ENCODE data around the gene VPS4A. TPM values are rescaled to one million over a fixed set of nuclear protein-coding genes. Genes with fewer than 3 reads are reported as not detected.

VPS4A gene
- total and polyA plus RNA-seq, 2 donors: 15.1 to 28.4 TPM

DNA sequence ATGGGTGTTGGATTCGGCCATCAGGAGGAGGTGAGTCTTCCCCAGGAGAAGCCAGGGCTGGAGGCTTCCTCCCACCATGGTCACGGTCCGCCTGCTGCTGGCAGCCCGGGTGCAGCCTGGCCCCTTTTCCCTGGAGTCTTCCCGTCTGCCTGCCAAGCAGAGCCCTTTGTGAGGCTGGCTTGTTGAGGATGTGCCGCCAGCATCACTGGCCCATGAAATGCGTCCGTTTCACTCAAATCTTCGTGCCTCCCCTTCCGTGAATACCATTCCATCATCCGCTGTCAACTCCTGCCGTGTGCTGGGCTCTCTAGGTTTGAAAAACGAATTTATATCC, 9.6 kb downstream of the VPS4A start:
- Histone ChIP-seq H3K36me3 (ENCODE audit: control insufficient read depth in 2 of 2, insufficient read depth in 2 of 2, low read length in 1 of 2) (peaks cover 90 to 94% of the 10 kb centered on the region in 2 donors), H3K27me3 (ENCODE audit: control insufficient read depth in 2 of 2, insufficient read depth in 1 of 2, low read length in 1 of 2) (no peaks in the 10 kb centered on the region), H3K9me3 (ENCODE audit: control insufficient read depth in 2 of 2, insufficient read depth in 1 of 2, low read length in 1 of 2) (no peaks in the 10 kb centered on the region), H3K27ac (ENCODE audit: low read depth in 1 of 2, low read length in 1 of 2) (no peak overlapping the region), H3K4me3 (ENCODE audit: low read length in 2 of 2) (no peak overlapping the region), H3K4me1 (ENCODE audit: control insufficient read depth in 2 of 2, insufficient read depth in 2 of 2, low read length in 2 of 2) (peaks cover 0 to 7% of the 10 kb centered on the region in 2 donors)
- DNase-seq (ENCODE audit: low read depth in 6 of 9, low spot score in 9 of 9): no peak
- 97% methylated on average over 13 of the region's 13 CpGs for WGBS

DNA sequence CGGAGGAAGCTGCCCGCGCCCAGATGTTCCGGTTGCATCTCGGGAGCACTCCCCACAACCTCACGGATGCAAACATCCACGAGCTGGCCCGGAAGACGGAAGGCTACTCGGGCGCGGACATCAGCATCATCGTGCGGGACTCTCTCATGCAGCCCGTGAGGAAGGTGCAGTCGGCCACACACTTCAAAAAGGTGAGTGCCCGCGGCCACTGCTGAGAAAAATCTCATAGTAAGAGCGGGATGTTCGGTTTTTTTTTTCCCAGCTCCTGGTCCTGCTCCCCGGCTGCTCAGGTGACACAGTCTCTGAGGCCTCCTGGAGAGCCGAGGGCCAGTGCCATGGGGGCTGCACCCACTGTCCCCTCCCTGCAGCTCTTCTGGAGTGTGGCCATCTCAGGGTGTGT, 9.9 kb downstream of the VPS4A start:
- Histone ChIP-seq H3K4me1 (ENCODE audit: control insufficient read depth in 2 of 2, insufficient read depth in 2 of 2, low read length in 2 of 2) (peaks cover 0 to 7% of the 10 kb centered on the region in 2 donors), H3K36me3 (ENCODE audit: control insufficient read depth in 2 of 2, insufficient read depth in 2 of 2, low read length in 1 of 2) (peaks cover 90 to 94% of the 10 kb centered on the region in 2 donors), H3K4me3 (ENCODE audit: low read length in 2 of 2) (no peak overlapping the region), H3K27me3 (ENCODE audit: control insufficient read depth in 2 of 2, insufficient read depth in 1 of 2, low read length in 1 of 2) (no peaks in the 10 kb centered on the region), H3K9me3 (ENCODE audit: control insufficient read depth in 2 of 2, insufficient read depth in 1 of 2, low read length in 1 of 2) (no peaks in the 10 kb centered on the region), H3K27ac (ENCODE audit: low read depth in 1 of 2, low read length in 1 of 2) (no peak overlapping the region)
- WGBS: 98% methylated on average over 22 of the region's 22 CpGs
- no peak for DNase-seq (ENCODE audit: low read depth in 6 of 9, low spot score in 9 of 9)

DNA sequence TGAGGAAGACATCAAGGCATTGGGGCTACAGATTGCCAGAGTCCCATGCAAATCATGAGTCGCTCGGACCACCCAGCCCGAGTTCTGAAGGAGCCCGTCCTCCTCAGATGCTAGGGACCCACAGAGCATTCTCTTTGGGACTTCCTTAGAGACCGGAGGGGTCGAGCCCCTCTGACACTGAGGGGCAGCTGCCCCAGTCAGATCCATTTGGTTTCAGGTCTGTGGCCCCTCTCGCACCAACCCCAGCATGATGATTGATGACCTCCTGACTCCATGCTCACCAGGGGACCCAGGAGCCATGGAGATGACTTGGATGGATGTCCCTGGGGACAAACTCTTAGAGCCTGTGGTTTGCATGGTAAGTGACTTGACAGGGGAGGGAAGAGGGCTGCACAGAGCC, 11.2 kb downstream of the VPS4A start:
- Histone ChIP-seq H3K4me3 (ENCODE audit: low read length in 2 of 2) (no peak overlapping the region), H3K27me3 (ENCODE audit: control insufficient read depth in 2 of 2, insufficient read depth in 1 of 2, low read length in 1 of 2) (no peaks in the 10 kb centered on the region), H3K4me1 (ENCODE audit: control insufficient read depth in 2 of 2, insufficient read depth in 2 of 2, low read length in 2 of 2) (peaks cover 4 to 7% of the 10 kb centered on the region in 2 donors), H3K9me3 (ENCODE audit: control insufficient read depth in 2 of 2, insufficient read depth in 1 of 2, low read length in 1 of 2) (no peaks in the 10 kb centered on the region), H3K36me3 (ENCODE audit: control insufficient read depth in 2 of 2, insufficient read depth in 2 of 2, low read length in 1 of 2) (peaks cover 90 to 94% of the 10 kb centered on the region in 2 donors), H3K27ac (ENCODE audit: low read depth in 1 of 2, low read length in 1 of 2) (no peak overlapping the region)
- no peak for DNase-seq (ENCODE audit: low read depth in 6 of 9, low spot score in 9 of 9)
- WGBS: over 99% methylated on average over 7 of the region's 7 CpGs

DNA sequence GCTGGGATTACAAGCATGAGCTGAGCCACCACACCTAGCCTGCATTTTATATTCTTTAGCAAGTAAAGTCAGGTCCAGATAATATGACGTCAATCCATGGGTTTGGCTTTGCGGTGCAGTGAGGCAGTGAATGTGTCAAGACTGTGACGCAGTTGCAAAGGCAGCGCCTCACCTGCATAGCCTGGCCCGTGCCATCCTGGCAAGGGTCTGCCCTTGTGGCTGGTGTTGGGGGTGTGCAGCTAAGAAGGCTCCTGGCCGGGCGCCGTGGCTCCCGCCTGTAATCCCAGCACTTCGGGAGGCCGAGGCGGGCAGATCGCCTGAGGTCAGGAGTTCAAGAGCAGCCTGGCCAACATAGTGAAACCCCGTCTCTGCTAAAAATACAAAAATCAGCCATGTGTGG, 12.3 kb downstream of the VPS4A start:
- peaks cover 89 to 90% of the 10 kb centered on the region in 2 donors for H3K36me3 ChIP-seq (ENCODE audit: control insufficient read depth in 2 of 2, insufficient read depth in 2 of 2, low read length in 1 of 2)
- H3K27me3 ChIP-seq (ENCODE audit: control insufficient read depth in 2 of 2, insufficient read depth in 1 of 2, low read length in 1 of 2): no peaks in the 10 kb centered on the region
- 92% methylated on average over 14 of the region's 14 CpGs for WGBS
- no peak overlapping the region for H3K27ac ChIP-seq (ENCODE audit: low read depth in 1 of 2, low read length in 1 of 2)
- H3K4me1 ChIP-seq (ENCODE audit: control insufficient read depth in 2 of 2, insufficient read depth in 2 of 2, low read length in 2 of 2): peaks cover 8 to 14% of the 10 kb centered on the region in 2 donors
- no peaks in the 10 kb centered on the region for H3K9me3 ChIP-seq (ENCODE audit: control insufficient read depth in 2 of 2, insufficient read depth in 1 of 2, low read length in 1 of 2)
- no peak overlapping the region for H3K4me3 ChIP-seq (ENCODE audit: low read length in 2 of 2)
- no peak for DNase-seq (ENCODE audit: low read depth in 6 of 9, low spot score in 9 of 9)

DNA sequence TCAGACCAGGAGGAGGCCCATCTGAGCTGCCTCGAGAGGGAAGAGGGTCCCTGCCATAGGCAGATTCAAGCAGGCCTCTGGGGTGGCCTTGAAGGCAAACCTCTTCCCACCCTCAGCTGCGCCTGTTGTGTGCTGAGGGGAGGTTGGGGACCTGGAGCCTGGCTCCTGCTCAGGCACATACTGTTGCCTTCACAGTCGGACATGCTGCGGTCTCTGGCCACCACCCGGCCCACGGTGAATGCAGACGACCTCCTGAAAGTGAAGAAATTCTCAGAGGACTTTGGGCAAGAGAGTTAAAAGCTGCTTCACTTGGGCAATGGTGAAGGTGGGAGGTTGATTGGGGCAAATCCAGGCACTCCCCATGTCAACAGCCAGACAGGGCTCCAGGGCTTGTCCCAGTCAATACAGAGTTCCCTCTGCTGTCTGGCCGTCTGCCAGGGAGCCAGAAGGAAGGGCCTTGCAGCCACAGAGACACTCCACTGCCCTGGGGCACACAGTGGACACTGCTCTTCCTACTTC, 12.9 kb downstream of the VPS4A start:
- WGBS: 92% methylated on average over 8 of the region's 8 CpGs
- peaks cover 14 to 21% of the 10 kb centered on the region in 2 donors for H3K4me1 ChIP-seq (ENCODE audit: control insufficient read depth in 2 of 2, insufficient read depth in 2 of 2, low read length in 2 of 2)
- H3K36me3 ChIP-seq (ENCODE audit: control insufficient read depth in 2 of 2, insufficient read depth in 2 of 2, low read length in 1 of 2): peaks cover 86 to 88% of the 10 kb centered on the region in 2 donors
- DNase-seq (ENCODE audit: low read depth in 6 of 9, low spot score in 9 of 9): no peak
- no peak overlapping the region for H3K4me3 ChIP-seq (ENCODE audit: low read length in 2 of 2)
- H3K9me3 ChIP-seq (ENCODE audit: control insufficient read depth in 2 of 2, insufficient read depth in 1 of 2, low read length in 1 of 2): no peaks in the 10 kb centered on the region
- H3K27me3 ChIP-seq (ENCODE audit: control insufficient read depth in 2 of 2, insufficient read depth in 1 of 2, low read length in 1 of 2): no peaks in the 10 kb centered on the region
- peak overlapping the region in 1 of 2 donors; percentile 25 for H3K27ac ChIP-seq (ENCODE audit: low read depth in 1 of 2, low read length in 1 of 2)

DNA sequence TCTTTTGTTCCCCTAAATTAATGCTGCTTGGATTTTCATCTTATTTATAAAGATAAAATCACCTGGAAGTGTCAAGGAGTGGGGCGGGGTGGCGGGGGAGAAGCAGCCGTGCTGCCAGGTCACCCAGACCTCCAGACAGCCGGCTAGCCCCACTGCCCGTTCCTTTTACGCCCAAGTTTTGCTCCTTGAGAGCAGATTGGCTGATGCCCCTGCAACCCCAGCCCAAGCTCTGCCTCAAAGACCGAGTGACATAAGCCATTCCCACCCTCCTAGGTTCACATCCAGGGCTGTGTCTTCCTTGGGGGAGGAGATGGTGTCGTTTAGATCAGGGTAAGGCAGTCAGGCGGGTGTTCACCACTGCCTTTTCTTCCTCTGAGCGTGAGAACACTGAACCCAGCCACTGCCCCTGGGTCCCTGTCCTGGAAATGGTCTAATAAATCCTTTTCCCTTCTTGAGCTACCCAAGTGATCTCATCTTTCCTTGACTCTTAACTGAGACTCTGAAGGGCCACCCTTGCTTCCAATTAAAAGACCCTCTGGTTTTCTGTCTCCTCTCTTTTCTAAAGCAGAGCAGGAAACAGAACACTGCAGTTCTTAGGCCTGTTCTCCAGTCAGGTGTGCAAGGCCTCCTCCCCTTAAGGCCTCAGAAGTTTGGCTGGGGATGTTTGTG, 13.6 kb downstream of the VPS4A start:
- Histone ChIP-seq H3K36me3 (ENCODE audit: control insufficient read depth in 2 of 2, insufficient read depth in 2 of 2, low read length in 1 of 2) (peaks cover 80 to 84% of the 10 kb centered on the region in 2 donors), H3K4me1 (ENCODE audit: control insufficient read depth in 2 of 2, insufficient read depth in 2 of 2, low read length in 2 of 2) (peaks cover 20 to 27% of the 10 kb centered on the region in 2 donors), H3K4me3 (ENCODE audit: low read length in 2 of 2) (no peak overlapping the region), H3K27me3 (ENCODE audit: control insufficient read depth in 2 of 2, insufficient read depth in 1 of 2, low read length in 1 of 2) (no peaks in the 10 kb centered on the region), H3K27ac (ENCODE audit: low read depth in 1 of 2, low read length in 1 of 2) (no peak overlapping the region), H3K9me3 (ENCODE audit: control insufficient read depth in 2 of 2, insufficient read depth in 1 of 2, low read length in 1 of 2) (no peaks in the 10 kb centered on the region)
- WGBS: 94% methylated on average over 10 of the region's 10 CpGs
- no peak for DNase-seq (ENCODE audit: low read depth in 6 of 9, low spot score in 9 of 9)

DNA sequence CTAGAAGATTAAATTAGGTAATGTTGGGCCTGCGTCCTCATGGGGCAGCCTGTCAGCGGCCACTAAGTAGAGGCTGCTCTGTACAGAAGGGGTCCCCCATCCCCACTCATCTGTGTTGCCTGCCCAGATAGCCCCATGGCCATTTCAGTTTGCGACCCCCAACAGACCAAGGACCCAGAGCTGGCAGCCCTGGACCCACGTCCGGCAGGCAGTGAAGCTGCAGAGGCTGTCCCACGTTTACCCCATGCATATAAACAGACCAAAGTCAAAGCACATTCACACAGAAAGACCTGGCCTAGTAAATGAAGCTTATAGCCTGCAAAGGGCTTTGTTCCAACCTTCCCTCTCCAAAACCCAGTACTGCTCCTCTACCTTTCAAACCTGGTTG, 14.6 kb downstream of the VPS4A start:
- Histone ChIP-seq H3K4me3 (ENCODE audit: low read length in 2 of 2) (no peak overlapping the region), H3K27me3 (ENCODE audit: control insufficient read depth in 2 of 2, insufficient read depth in 1 of 2, low read length in 1 of 2) (no peaks in the 10 kb centered on the region), H3K27ac (ENCODE audit: low read depth in 1 of 2, low read length in 1 of 2) (peak overlapping the region in 1 of 2 donors; percentile 12), H3K4me1 (ENCODE audit: control insufficient read depth in 2 of 2, insufficient read depth in 2 of 2, low read length in 2 of 2) (peaks cover 21 to 29% of the 10 kb centered on the region in 2 donors), H3K36me3 (ENCODE audit: control insufficient read depth in 2 of 2, insufficient read depth in 2 of 2, low read length in 1 of 2) (peaks cover 69 to 73% of the 10 kb centered on the region in 2 donors), H3K9me3 (ENCODE audit: control insufficient read depth in 2 of 2, insufficient read depth in 1 of 2, low read length in 1 of 2) (no peaks in the 10 kb centered on the region)
- WGBS: 97% methylated on average over 6 of the region's 6 CpGs
- no peak for DNase-seq (ENCODE audit: low read depth in 6 of 9, low spot score in 9 of 9)

DNA sequence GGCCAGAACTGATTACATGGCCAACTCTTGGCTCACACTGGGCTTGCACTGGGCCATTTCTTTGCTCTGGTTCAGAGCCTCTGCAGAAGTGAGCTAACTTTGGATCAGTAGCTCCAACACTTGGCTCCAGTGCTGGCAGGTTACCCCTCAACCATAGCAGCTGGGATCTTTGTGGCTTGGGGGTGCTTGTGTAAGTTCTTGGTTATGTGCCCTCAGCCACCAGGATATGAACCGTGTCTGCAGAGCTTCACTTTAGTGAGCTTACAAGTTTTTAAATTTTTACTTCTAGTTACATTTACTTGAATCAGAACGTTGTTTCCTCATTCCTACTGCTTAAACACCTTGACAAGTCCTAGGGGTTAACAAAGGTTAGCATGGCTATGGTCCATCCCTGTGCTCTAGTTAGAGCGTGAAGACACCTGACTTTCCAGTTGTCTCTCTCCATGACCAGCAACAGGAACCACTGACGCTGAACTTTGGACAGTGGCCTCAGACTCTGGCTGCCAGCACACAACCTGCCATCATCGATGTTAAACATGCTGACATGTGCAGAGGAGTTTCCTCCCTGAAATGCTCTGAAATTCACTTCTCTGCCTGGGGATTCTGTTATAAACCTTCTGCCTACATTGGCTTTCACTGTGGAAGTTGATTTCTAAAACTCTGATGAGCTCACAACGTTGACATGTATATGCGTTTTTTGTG, 15.2 kb downstream of the VPS4A start:
- H3K4me1 ChIP-seq (ENCODE audit: control insufficient read depth in 2 of 2, insufficient read depth in 2 of 2, low read length in 2 of 2): peaks cover 24 to 34% of the 10 kb centered on the region in 2 donors
- DNase-seq (ENCODE audit: low read depth in 6 of 9, low spot score in 9 of 9): no peak

DNA sequence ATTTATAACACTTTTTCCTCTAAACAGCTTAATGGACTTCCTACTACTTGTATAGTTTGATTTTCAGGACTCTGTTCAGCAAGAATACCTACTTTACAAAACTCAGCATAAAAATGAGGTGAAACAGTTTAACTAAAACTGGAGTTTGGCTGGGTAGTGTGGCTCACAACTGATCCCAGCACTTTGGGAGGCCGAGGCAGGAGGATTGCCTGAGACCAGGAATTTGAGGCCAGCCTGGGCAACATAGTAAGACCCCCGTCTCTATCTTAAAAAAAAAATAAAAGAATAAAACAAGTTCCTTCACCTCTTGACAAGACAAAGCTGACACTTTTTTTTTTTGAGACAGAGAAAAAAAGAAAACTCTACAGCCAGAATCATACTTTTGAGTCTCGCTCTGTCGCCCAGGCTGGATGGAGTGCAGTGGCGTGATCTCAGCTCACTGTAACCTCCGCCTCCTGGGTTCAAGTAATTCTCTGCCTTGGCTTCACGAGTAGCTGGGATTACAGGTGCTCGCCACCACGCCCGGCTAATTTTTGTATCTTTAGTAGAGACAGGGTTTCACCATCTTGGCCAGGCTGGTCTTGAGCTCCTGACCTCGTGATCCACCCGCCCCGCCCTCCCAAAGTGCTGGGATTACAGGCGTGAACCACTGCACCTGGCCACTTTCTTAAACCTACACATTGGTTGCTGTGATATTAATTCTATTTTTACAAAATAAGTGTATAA, 16.6 kb downstream of the VPS4A start:
- DNase-seq (ENCODE audit: low read depth in 6 of 9, low spot score in 9 of 9): no peak
- no peak overlapping the region for H3K4me3 ChIP-seq (ENCODE audit: low read length in 2 of 2)
- H3K36me3 ChIP-seq (ENCODE audit: control insufficient read depth in 2 of 2, insufficient read depth in 2 of 2, low read length in 1 of 2): peaks cover 61 to 65% of the 10 kb centered on the region in 2 donors
- no peak overlapping the region for H3K27ac ChIP-seq (ENCODE audit: low read depth in 1 of 2, low read length in 1 of 2)
- no peaks in the 10 kb centered on the region for H3K9me3 ChIP-seq (ENCODE audit: control insufficient read depth in 2 of 2, insufficient read depth in 1 of 2, low read length in 1 of 2)
- no peaks in the 10 kb centered on the region for H3K27me3 ChIP-seq (ENCODE audit: control insufficient read depth in 2 of 2, insufficient read depth in 1 of 2, low read length in 1 of 2)
- H3K4me1 ChIP-seq (ENCODE audit: control insufficient read depth in 2 of 2, insufficient read depth in 2 of 2, low read length in 2 of 2): peaks cover 24 to 34% of the 10 kb centered on the region in 2 donors
- WGBS: 95% methylated on average over 14 of the region's 14 CpGs

More for the DNA sequence above, 15.2 kb downstream of the VPS4A start:
- Histone ChIP-seq H3K9me3 (ENCODE audit: control insufficient read depth in 2 of 2, insufficient read depth in 1 of 2, low read length in 1 of 2) (no peaks in the 10 kb centered on the region), H3K27ac (ENCODE audit: low read depth in 1 of 2, low read length in 1 of 2) (no peak overlapping the region), H3K36me3 (ENCODE audit: control insufficient read depth in 2 of 2, insufficient read depth in 2 of 2, low read length in 1 of 2) (peaks cover 64 to 68% of the 10 kb centered on the region in 2 donors), H3K4me3 (ENCODE audit: low read length in 2 of 2) (no peak overlapping the region), H3K27me3 (ENCODE audit: control insufficient read depth in 2 of 2, insufficient read depth in 1 of 2, low read length in 1 of 2) (no peaks in the 10 kb centered on the region)
- WGBS: 86% methylated on average over 7 of the region's 7 CpGs

Data from thymus (tissue), 11 donors.